OCI-LY1 (cell line): ENCODE results near the gene TFAP2E.

ENCODE experiments used
- EZH2 ChIP-seq: fragments of 200-600 bp; sonication (generic), shearing (Covaris generic); IDR thresholded peaks from 2 replicates; pipeline ENCODE4 v1.8.0; 2017; ENCODE audit warnings: borderline replicate concordance, mixed run types, mild to moderate bottlenecking, antibody characterized with exemption, low read length, moderate library complexity, mixed read lengths
- TF ChIP-seq, protein P1 (sequence below): fragments of 200-600 bp; sonication (generic), shearing (Covaris generic); IDR thresholded peaks from 2 replicates; pipeline ENCODE4 v1.5.1; 2017; ENCODE audit warnings: mild to moderate bottlenecking, antibody characterized with exemption, low read length, moderate library complexity, mixed read lengths

DNA sequence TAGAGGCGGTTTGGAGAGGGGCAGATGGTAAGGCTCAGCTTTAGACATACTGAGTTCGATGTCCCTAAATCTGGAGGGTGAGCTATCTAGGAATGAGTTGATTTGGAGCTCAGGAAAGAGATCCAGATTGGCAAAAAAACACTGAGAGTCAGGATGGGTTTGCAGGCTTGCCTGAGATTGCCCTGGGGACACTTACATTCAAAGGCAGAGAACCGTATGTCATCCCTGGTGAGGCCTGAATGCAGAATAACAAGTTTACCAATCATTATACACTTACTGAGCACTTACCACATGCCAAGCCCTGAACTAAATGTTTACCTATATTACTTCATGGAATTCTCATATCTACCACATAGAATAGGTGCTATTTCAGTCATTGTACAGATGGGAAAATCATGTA, 27.5 kb downstream of the TFAP2E start:
- TF ChIP-seq, protein P1, sequence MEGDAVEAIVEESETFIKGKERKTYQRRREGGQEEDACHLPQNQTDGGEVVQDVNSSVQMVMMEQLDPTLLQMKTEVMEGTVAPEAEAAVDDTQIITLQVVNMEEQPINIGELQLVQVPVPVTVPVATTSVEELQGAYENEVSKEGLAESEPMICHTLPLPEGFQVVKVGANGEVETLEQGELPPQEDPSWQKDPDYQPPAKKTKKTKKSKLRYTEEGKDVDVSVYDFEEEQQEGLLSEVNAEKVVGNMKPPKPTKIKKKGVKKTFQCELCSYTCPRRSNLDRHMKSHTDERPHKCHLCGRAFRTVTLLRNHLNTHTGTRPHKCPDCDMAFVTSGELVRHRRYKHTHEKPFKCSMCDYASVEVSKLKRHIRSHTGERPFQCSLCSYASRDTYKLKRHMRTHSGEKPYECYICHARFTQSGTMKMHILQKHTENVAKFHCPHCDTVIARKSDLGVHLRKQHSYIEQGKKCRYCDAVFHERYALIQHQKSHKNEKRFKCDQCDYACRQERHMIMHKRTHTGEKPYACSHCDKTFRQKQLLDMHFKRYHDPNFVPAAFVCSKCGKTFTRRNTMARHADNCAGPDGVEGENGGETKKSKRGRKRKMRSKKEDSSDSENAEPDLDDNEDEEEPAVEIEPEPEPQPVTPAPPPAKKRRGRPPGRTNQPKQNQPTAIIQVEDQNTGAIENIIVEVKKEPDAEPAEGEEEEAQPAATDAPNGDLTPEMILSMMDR, result no peak
- TF ChIP-seq EZH2, result no peak
